Spinal cord (tissue), 10 donors: ENCODE data around the gene BTBD9. TPM values are rescaled to one million over a fixed set of nuclear protein-coding genes. Genes with fewer than 3 reads are reported as not detected.
A peak's percentile ranks its signal among the peaks of the same experiment; 100 is the strongest.

Experiments used
- DNase-seq, 6 donors: peaks; one replicate each; pipeline versions ENCODE4 v3.0.0 to v3.0.0-alpha.2; 2013 to 2015; ENCODE audit warnings: low spot score in 6 of 6, low read depth in 4 of 6
- H3K27ac ChIP-seq: one replicate; pipeline ENCODE4 v1.5.1; 2013; ENCODE audit warnings: low read depth, low read length, control low read depth
- H3K27me3 ChIP-seq: one replicate; pipeline ENCODE4 v1.6.1; 2013; ENCODE audit warnings: low read length; ENCODE audit not compliant: control insufficient read depth, insufficient read depth
- H3K36me3 ChIP-seq: one replicate; pipeline ENCODE4 v1.6.1; 2013; ENCODE audit warnings: low read length; ENCODE audit not compliant: control insufficient read depth, insufficient read depth
- H3K4me1 ChIP-seq: one replicate; pipeline ENCODE4 v1.6.1; 2013; ENCODE audit warnings: low read length; ENCODE audit not compliant: control insufficient read depth, insufficient read depth
- H3K4me3 ChIP-seq: one replicate; pipeline ENCODE4 v1.5.1; 2013; ENCODE audit warnings: low read depth, low read length, control low read depth
- H3K9me3 ChIP-seq: one replicate; pipeline ENCODE4 v1.6.1; 2013; ENCODE audit warnings: low read length; ENCODE audit not compliant: control insufficient read depth, insufficient read depth
- WGBS: methylation state at CpG from one replicate; pipeline ENCODE4 v1.1.5; 2013; ENCODE audit warnings: missing lambda C conversion rate; ENCODE audit not compliant: insufficient coverage; 5-methylcytosine and 5-hydroxymethylcytosine counted together
- polyA plus RNA-seq, 2 donors: library from polyadenylated mRNA; unstranded; fragments of 120-200 nt; gene quantifications; one replicate each; pipeline ENCODE4 v1.2.1, GENCODE V29; 2013; ENCODE audit not compliant: insufficient read length in 2 of 2
- total RNA-seq, 2 donors: library from RNA; depleted of rRNA in 1 of 2; stranded (reverse); fragments of 120-200 nt in 1 of 2; fragments of >200 nt in 1 of 2; gene quantifications; one replicate each; pipeline versions ENCODE4 v1.2.3 to v1.2.4, GENCODE V29; 2013 to 2014
- donor health status: healthy.

BTBD9 gene
- total and polyA plus RNA-seq, 4 donors: 14.6 to 38.6 (median 16.9) TPM

GRCh38 chr6:38185244-38185643 lies 454.5 kb downstream of the BTBD9 start:
- 49% methylated on average over 5 of the region's 6 CpGs for WGBS
- peak in 1 of 6 donors; percentile 38 for DNase-seq
- Histone ChIP-seq H3K4me1 (peaks cover 45% of the 10 kb centered on the region), H3K9me3 (no peaks in the 10 kb centered on the region), H3K27me3 (no peaks in the 10 kb centered on the region), H3K4me3 (no peak overlapping the region), H3K27ac (no peak overlapping the region), H3K36me3 (no peaks in the 10 kb centered on the region)

- no peaks in the 10 kb centered on the region for H3K36me3 ChIP-seq
- no peak overlapping the region for H3K4me3 ChIP-seq
- WGBS: 18% methylated on average over 9 of the region's 11 CpGs
- H3K27me3 ChIP-seq: no peaks in the 10 kb centered on the region
- peak in 4 of 6 donors; percentile 47 to 80 (median 66) for DNase-seq
- H3K9me3 ChIP-seq: no peaks in the 10 kb centered on the region
- peak overlapping the region; percentile 37 for H3K27ac ChIP-seq
- peaks cover 49% of the 10 kb centered on the region for H3K4me1 ChIP-seq
Measured at GRCh38 chr6:38184585-38185080, 455.1 kb downstream of the BTBD9 start.

- Histone ChIP-seq H3K4me1 (peaks cover 55% of the 10 kb centered on the region), H3K9me3 (no peaks in the 10 kb centered on the region), H3K27me3 (no peaks in the 10 kb centered on the region), H3K4me3 (no peak overlapping the region), H3K27ac (peak overlapping the region; percentile 37), H3K36me3 (no peaks in the 10 kb centered on the region)
- 92% methylated on average over 12 of the region's 13 CpGs for WGBS
- DNase-seq: no peak
Measured at GRCh38 chr6:38183856-38184584, 455.7 kb downstream of the BTBD9 start.

- DNase-seq: no peak
- no peak overlapping the region for H3K27ac ChIP-seq
Measured at GRCh38 chr6:38182426-38182825, 457.3 kb downstream of the BTBD9 start.

GRCh38 chr6:38180586-38180985 lies 459.1 kb downstream of the BTBD9 start:
- WGBS: 19% methylated on average over 10 of the region's 12 CpGs
- no peaks in the 10 kb centered on the region for H3K9me3 ChIP-seq
- peak in 1 of 6 donors; percentile 90 for DNase-seq
- no peak overlapping the region for H3K27ac ChIP-seq
- peaks cover 7% of the 10 kb centered on the region for H3K36me3 ChIP-seq
- H3K4me3 ChIP-seq: no peak overlapping the region
- H3K27me3 ChIP-seq: no peaks in the 10 kb centered on the region
- H3K4me1 ChIP-seq: peaks cover 51% of the 10 kb centered on the region

More at GRCh38 chr6:38182426-38182825, 457.3 kb downstream of the BTBD9 start:
- H3K4me1 ChIP-seq: peaks cover 47% of the 10 kb centered on the region
- no peaks in the 10 kb centered on the region for H3K9me3 ChIP-seq
- H3K36me3 ChIP-seq: peaks cover 3% of the 10 kb centered on the region
- no peak overlapping the region for H3K4me3 ChIP-seq
- no peaks in the 10 kb centered on the region for H3K27me3 ChIP-seq
- 94% methylated on average over 5 of the region's 6 CpGs for WGBS

- no peak for DNase-seq
- WGBS: 71% methylated on average over 9 of the region's 12 CpGs
- H3K4me3 ChIP-seq: no peak overlapping the region
- H3K36me3 ChIP-seq: peaks cover 11% of the 10 kb centered on the region
- no peaks in the 10 kb centered on the region for H3K9me3 ChIP-seq
- H3K4me1 ChIP-seq: peaks cover 46% of the 10 kb centered on the region
- no peak overlapping the region for H3K27ac ChIP-seq
- H3K27me3 ChIP-seq: no peaks in the 10 kb centered on the region
Measured at GRCh38 chr6:38179794-38180430, 459.8 kb downstream of the BTBD9 start.

- Histone ChIP-seq H3K9me3 (no peaks in the 10 kb centered on the region), H3K4me3 (no peak overlapping the region), H3K36me3 (peaks cover 15% of the 10 kb centered on the region), H3K4me1 (peaks cover 40% of the 10 kb centered on the region), H3K27me3 (no peaks in the 10 kb centered on the region), H3K27ac (no peak overlapping the region)
- WGBS: 89% methylated on average over 7 of the region's 7 CpGs
- DNase-seq: no peak
Measured at GRCh38 chr6:38179300-38179699, 460.4 kb downstream of the BTBD9 start.

GRCh38 chr6:38178584-38178886 lies 461.2 kb downstream of the BTBD9 start:
- no peak overlapping the region for H3K27ac ChIP-seq
- H3K27me3 ChIP-seq: no peaks in the 10 kb centered on the region

GRCh38 chr6:38177882-38178583 lies 461.7 kb downstream of the BTBD9 start:
- Histone ChIP-seq H3K27ac (no peak overlapping the region), H3K4me3 (no peak overlapping the region), H3K4me1 (peaks cover 28% of the 10 kb centered on the region), H3K36me3 (peaks cover 25% of the 10 kb centered on the region), H3K9me3 (no peaks in the 10 kb centered on the region), H3K27me3 (no peaks in the 10 kb centered on the region)
- no peak for DNase-seq
- WGBS: 98% methylated on average over 12 of the region's 14 CpGs

More at GRCh38 chr6:38178584-38178886, 461.2 kb downstream of the BTBD9 start:
- H3K36me3 ChIP-seq: peaks cover 20% of the 10 kb centered on the region
- peaks cover 33% of the 10 kb centered on the region for H3K4me1 ChIP-seq
- no CpG with 5 or more reads among the region's 2 CpGs for whole genome bisulfite sequencing
- DNase-seq: no peak
- H3K4me3 ChIP-seq: no peak overlapping the region
- no peaks in the 10 kb centered on the region for H3K9me3 ChIP-seq
